GM18511 (cell line): Measurements from ENCODE around the gene WIPI1.
A peak's percentile ranks its signal among the peaks of the same experiment; 100 is the strongest.

ENCODE experiments used
- ATAC-seq: cut with Tn5 transposase; IDR thresholded peaks from one replicate; pipeline ENCODE4 v1.9.1; 2021; ENCODE audit warnings: mild to moderate bottlenecking, moderate library complexity; ENCODE audit not compliant: unreplicated experiment

Gene WIPI1

GRCh38 chr17:68461122-68461539, 3.8 kb upstream of the WIPI1 start:
- ATAC-seq = no peak

GRCh38 chr17:68460715-68461114, 3.4 kb upstream of the WIPI1 start:
- ATAC-seq = no peak

- no peak for ATAC-seq
Observed at GRCh38 chr17:68460146-68460545, 2.9 kb upstream of the WIPI1 start.

GRCh38 chr17:68459037-68459639, 1.8 kb upstream of the WIPI1 start:
- peak; percentile 26 for ATAC-seq

- ATAC-seq = no peak
Observed at GRCh38 chr17:68458260-68459036, 1.2 kb upstream of the WIPI1 start.

- ATAC-seq = peak; percentile 76
Observed at GRCh38 chr17:68457539-68458259, 403 bp upstream of the WIPI1 start.

GRCh38 chr17:68456339-68457167, 743 bp downstream of the WIPI1 start:
- no peak for ATAC-seq

- no peak for ATAC-seq
Observed at GRCh38 chr17:68455901-68456338, 1.4 kb downstream of the WIPI1 start.

GRCh38 chr17:68453991-68454665, 3.2 kb downstream of the WIPI1 start:
- ATAC-seq = no peak

GRCh38 chr17:68452724-68453290, 4.5 kb downstream of the WIPI1 start:
- no peak for ATAC-seq

GRCh38 chr17:68451670-68452354, 5.5 kb downstream of the WIPI1 start:
- no peak for ATAC-seq

GRCh38 chr17:68450801-68451200, 6.5 kb downstream of the WIPI1 start:
- no peak for ATAC-seq

- ATAC-seq = no peak
Observed at GRCh38 chr17:68450391-68450790, 6.9 kb downstream of the WIPI1 start.

- ATAC-seq = no peak
Observed at GRCh38 chr17:68449021-68449739, 8.1 kb downstream of the WIPI1 start.

GRCh38 chr17:68446626-68447041, 10.7 kb downstream of the WIPI1 start:
- no peak for ATAC-seq

GRCh38 chr17:68445671-68446070, 11.6 kb downstream of the WIPI1 start:
- no peak for ATAC-seq

- ATAC-seq = no peak
Observed at GRCh38 chr17:68443972-68444464, 13.3 kb downstream of the WIPI1 start.

- ATAC-seq = no peak
Observed at GRCh38 chr17:68441070-68441770, 16.1 kb downstream of the WIPI1 start.
